Activated T-cell treated with anti-CD3 and anti-CD28 coated beads for 24 hours (primary cell): ENCODE data around the gene PDXK.

Experiments used
- DNase-seq: peaks from one replicate; pipeline ENCODE4 v3.0.0-alpha.2; 2020; ENCODE audit warnings: low read depth

Gene PDXK

GRCh38 chr21:43783098-43783700, 64.3 kb downstream of the PDXK start:
- DNase-seq = no peak

GRCh38 chr21:43785134-43785533, 66.2 kb downstream of the PDXK start:
- no peak for DNase-seq

- no peak for DNase-seq
Observed at GRCh38 chr21:43786300-43786806, 67.4 kb downstream of the PDXK start.

GRCh38 chr21:43786807-43787440, 68.0 kb downstream of the PDXK start:
- DNase-seq = no peak

- DNase-seq = peak; percentile 95
Observed at GRCh38 chr21:43789276-43790009, 70.5 kb downstream of the PDXK start, which contains the start of gene RRP1. RRP1 (plus strand) TSS chr21:43789577; CDS start chr21:43789630, 53 bp downstream.

GRCh38 chr21:43790010-43790524, 71.1 kb downstream of the PDXK start:
- DNase-seq = no peak

GRCh38 chr21:43792406-43792805, 73.5 kb downstream of the PDXK start:
- DNase-seq = no peak

- no peak for DNase-seq
Observed at GRCh38 chr21:43793243-43793642, 74.3 kb downstream of the PDXK start.

- DNase-seq = no peak
Observed at GRCh38 chr21:43794311-43794710, 75.4 kb downstream of the PDXK start.

GRCh38 chr21:43794857-43795256, 75.9 kb downstream of the PDXK start:
- no peak for DNase-seq

- DNase-seq = no peak
Observed at GRCh38 chr21:43797415-43797814, 78.5 kb downstream of the PDXK start.

GRCh38 chr21:43797925-43798715, 79.2 kb downstream of the PDXK start:
- no peak for DNase-seq

GRCh38 chr21:43799301-43799840, 80.4 kb downstream of the PDXK start:
- no peak for DNase-seq

- DNase-seq = no peak
Observed at GRCh38 chr21:43800124-43800523, 81.2 kb downstream of the PDXK start.

GRCh38 chr21:43800566-43800965, 81.6 kb downstream of the PDXK start:
- DNase-seq = no peak

- no peak for DNase-seq
Observed at GRCh38 chr21:43801006-43801783, 82.3 kb downstream of the PDXK start.

GRCh38 chr21:43802713-43803313, 83.9 kb downstream of the PDXK start:
- no peak for DNase-seq

GRCh38 chr21:43803558-43804300, 84.8 kb downstream of the PDXK start:
- DNase-seq = no peak

GRCh38 chr21:43805275-43805800, 86.4 kb downstream of the PDXK start:
- DNase-seq = no peak
